Measurements from ENCODE around the gene COL26A1.

Gene COL26A1

DNA sequence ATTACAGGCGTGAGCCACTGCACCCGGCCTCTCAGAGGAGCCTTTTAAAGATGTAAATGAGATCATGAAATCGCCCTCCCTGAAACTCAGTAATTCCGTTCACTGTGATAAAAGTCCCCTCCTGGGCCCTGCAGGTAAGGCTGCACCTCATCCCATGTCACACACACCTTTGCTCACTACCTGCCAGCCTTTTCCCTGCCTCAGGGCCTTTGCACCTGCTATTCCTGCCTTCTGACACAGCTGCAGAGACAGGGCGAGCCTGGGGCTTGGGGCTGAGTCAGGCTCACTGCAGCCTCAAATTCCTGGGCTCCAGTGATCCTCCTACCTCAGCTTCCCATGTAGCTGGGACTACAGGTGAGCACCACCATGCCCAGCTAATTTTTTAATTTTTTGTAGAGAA is 147.6 kb downstream of the COL26A1 start:
- H3K27me3 Mint-ChIP-seq, result peaks cover 25% of the 10 kb centered on the region
- no peak overlapping the region for H3K4me3 Mint-ChIP-seq
- H3K9me3 Mint-ChIP-seq, result no peaks in the 10 kb centered on the region
- ATAC-seq (no peak), DNase-seq (no peak)
- peaks cover 10% of the 10 kb centered on the region for H3K4me1 Mint-ChIP-seq
- no peak overlapping the region for H3K27ac Mint-ChIP-seq

DNA sequence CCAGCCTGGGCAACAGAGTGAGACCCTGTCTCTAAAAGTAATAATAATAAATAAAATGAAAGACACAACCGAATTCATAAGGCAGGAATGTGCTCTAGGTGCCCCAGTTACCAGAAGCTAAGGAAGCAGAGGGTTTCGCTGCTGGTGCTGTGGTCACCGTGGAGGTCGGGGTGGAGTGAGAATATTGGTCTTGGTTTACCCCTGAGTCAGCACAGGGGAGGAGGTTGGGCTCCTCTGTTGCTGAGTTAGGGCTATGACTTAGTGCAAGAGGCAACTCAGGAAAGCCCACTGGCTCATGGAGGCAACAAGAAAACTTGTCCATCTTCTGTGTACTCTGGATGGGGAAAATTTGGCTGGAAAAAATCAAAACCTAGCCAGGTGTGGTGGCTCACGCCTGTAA is 149.3 kb downstream of the COL26A1 start:
- no peak for ATAC-seq
- H3K27ac Mint-ChIP-seq, result no peak overlapping the region
- no peaks in the 10 kb centered on the region for H3K9me3 Mint-ChIP-seq
- peaks cover 10% of the 10 kb centered on the region for H3K4me1 Mint-ChIP-seq
- no peak for DNase-seq
- H3K27me3 Mint-ChIP-seq, result peaks cover 21% of the 10 kb centered on the region
- no peak overlapping the region for H3K4me3 Mint-ChIP-seq

DNA sequence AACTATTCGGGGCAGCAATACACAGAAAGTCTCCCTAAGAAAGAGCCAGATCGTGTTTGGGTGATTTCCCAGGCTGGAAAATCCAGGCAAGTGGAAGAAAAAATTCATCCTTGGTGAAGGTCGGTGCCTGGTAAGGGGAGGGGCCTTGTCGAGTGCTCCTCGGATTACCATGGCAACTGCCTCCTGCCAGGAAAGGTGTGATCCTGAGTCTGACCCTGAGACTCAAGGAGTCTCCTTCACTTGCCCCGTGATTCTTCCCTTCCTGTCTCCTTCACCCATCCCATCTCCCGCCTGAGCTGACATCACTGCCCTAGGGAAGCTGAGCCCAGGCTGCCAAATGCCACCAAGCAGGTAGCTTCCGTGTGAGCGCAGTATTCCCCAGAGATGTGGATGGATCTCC is 154.2 kb downstream of the COL26A1 start:
- no peak for ATAC-seq
- no peak for DNase-seq
- H3K9me3 Mint-ChIP-seq, result peaks cover 0 to 10% of the 10 kb centered on the region in 2 donors
- no peaks in the 10 kb centered on the region for H3K4me1 Mint-ChIP-seq
- no peak overlapping the region for H3K4me3 Mint-ChIP-seq
- H3K27ac Mint-ChIP-seq, result no peak overlapping the region
- H3K27me3 Mint-ChIP-seq, result no peaks in the 10 kb centered on the region

DNA sequence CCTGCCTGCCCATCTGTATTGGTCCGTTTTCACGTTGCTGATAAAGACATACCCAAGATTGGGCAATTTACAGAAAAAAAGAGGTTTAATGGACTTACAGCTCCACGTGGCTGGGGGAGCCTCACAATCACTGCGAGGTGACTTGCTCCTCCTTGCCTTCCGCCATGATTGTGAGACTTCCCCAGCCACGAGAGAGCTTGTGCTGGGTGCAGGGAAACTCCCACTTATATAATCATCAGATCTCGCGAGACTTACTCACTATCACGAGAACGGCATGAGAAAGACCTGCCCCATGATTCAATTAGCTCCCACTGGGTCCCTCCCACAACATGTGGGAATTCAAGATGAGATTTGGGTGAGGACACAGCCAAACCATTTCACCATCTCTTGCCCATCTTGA is 154.6 kb downstream of the COL26A1 start:
- H3K4me3 Mint-ChIP-seq, result no peak overlapping the region
- peaks cover 0 to 10% of the 10 kb centered on the region in 2 donors for H3K9me3 Mint-ChIP-seq
- H3K27ac Mint-ChIP-seq, result no peak overlapping the region
- ATAC-seq (no peak), DNase-seq (no peak)
- no peaks in the 10 kb centered on the region for H3K27me3 Mint-ChIP-seq
- H3K4me1 Mint-ChIP-seq, result no peaks in the 10 kb centered on the region

DNA sequence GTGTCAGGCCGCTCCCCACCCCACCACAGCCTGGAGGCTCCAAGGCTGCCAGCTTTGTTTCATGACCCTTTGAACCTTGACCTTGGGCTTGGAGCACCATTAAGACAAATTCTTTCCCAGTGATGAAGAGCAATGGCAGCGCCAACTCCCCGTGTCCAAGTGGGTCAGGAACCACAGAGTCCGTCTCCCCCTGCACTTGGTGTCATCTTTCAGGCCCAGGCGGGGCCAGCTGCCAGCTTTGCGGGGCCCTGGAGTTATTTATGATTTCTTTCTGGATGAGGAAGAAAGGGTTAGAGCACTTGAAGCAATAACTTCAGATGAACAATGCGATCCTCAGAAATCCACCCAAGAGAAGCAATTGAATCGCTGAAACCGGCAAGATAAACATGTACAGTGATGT is 155.7 kb downstream of the COL26A1 start:
- Mint-ChIP-seq H3K27me3 (no peaks in the 10 kb centered on the region), H3K27ac (peak overlapping the region in 1 of 2 donors; percentile 83), H3K4me3 (no peak overlapping the region), H3K9me3 (peaks cover 0 to 10% of the 10 kb centered on the region in 2 donors), H3K4me1 (no peaks in the 10 kb centered on the region)
- no peak for DNase-seq
- no peak for ATAC-seq

DNA sequence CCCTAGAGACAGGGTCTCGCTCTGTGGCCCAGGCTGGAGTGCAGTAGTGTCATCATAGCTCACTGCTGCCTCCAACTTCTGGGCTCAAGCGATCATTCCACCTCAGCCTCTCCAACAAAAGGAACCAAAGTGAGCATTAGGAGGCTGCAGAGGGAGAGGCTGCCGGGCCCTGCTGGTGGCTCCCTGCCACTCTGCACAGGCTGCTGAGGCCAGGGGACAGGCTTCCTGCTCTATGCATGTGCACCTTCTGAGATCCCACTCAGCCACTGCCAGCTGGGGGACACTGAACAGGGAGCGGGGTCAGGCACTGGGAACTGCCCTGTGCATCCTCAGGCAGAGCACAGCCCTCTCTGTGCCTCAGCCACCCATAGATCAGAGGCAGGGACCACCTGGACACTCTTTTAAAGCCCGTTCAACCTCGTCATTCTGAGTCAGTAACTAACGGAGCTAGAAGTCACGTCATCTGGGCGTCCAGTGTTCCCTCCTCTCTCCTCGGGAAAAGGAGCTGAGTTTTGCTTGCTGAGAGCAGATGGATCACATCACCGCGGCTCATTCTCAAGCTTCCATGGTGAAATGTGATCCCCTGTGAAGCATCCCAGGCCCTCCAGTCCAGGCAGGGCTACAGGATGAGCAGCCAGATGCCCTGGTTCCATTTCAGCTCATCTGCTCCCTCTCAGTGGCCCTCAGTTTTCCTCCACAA is 156.8 kb downstream of the COL26A1 start:
- Mint-ChIP-seq H3K4me1 (no peaks in the 10 kb centered on the region), H3K4me3 (no peak overlapping the region), H3K27me3 (no peaks in the 10 kb centered on the region), H3K9me3 (peaks cover 0 to 10% of the 10 kb centered on the region in 2 donors), H3K27ac (no peak overlapping the region)
- DNase-seq (no peak), ATAC-seq (no peak)

DNA sequence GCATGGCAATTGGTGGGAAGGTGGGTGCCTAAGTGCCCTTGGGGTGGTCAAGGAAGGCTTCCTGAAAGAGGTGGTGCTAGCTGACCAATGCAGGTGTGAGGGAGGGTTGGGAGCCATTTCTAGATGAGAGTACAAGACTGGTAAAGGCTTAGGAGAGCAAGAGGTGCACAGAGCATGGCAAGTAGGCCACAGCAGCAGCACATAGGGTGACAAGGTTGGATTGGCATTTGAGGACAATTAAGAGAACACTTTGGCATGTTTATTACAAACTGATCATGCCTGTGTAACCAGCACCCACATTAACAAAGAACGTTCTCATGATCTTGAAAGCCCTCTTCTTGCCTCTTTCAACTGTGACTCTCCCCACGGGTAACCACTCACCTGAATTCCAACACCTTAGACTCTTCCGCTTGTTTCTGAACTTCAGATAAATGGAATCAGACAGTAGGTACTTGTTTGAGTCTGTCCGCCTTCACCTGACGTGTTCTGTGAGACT is 158.8 kb downstream of the COL26A1 start:
- H3K4me1 Mint-ChIP-seq, result no peaks in the 10 kb centered on the region
- H3K9me3 Mint-ChIP-seq, result peaks cover 0 to 10% of the 10 kb centered on the region in 2 donors
- DNase-seq (no peak), ATAC-seq (no peak)
- H3K4me3 Mint-ChIP-seq, result no peak overlapping the region
- peaks cover under 1% of the 10 kb centered on the region for H3K27me3 Mint-ChIP-seq
- no peak overlapping the region for H3K27ac Mint-ChIP-seq

DNA sequence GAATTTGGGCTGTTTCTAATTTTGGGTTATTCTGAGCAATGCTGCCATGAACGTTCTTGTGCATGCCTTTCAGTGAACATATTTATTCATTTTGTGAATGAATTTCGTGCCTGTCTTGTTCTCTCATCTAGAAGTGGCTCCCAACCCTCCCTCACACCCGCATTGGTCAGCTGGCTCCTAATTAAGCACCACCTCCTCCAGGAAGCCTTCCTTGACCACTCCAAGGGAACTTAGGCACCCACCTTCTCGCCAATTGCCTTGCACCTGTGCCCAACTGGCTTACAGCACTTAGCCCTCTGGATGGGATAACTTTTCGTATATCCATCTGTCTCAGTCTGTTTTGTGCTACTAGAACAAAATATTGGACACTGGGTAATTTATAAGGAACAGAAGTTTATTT is 159.3 kb downstream of the COL26A1 start:
- Mint-ChIP-seq H3K27ac (no peak overlapping the region), H3K27me3 (peaks cover 5% of the 10 kb centered on the region), H3K4me1 (no peaks in the 10 kb centered on the region), H3K9me3 (peaks cover 0 to 10% of the 10 kb centered on the region in 2 donors), H3K4me3 (no peak overlapping the region)
- no peak for ATAC-seq
- no peak for DNase-seq

DNA sequence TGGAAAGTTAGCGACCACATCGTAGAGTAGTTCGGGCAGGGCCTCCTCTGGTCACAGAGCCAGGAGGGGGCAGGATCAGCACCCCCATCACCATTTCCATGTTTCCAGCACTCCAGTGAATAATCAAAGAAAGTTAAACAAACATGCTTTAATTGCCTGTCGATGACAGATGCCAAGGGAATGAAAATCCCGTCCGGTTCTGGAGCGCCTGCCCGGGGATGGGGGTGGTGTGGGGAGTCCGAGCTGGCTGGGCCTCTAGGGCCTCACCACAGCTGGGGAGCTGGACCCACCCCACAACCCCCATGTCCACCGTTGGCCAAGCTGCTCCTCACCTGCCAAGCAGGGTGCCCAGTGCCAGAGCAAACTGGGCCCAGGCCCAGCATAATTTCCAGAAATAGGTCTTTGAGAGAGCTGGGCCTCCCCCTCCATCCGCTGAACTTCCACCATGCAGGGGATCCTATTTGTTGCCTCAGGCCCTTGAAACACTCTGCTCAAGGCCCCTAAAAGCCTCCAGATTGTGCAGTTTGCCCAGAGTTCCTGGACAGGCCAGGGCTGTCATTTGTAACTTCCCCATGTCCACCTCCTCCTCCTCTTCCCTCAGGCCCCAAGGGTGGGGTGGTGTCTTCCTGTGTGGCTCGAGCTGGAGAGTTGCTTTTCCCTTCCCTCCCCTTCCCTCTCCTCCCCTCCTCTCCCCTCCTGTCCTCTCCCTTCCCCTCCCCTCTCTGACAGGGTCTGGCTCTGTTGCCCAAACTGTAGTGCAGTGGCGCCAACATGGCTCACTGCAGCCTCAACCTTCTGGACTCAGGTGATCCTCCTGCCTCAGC is 165.4 kb downstream of the COL26A1 start:
- Mint-ChIP-seq H3K27me3 (peaks cover 14% of the 10 kb centered on the region), H3K4me3 (no peak overlapping the region), H3K9me3 (no peaks in the 10 kb centered on the region), H3K4me1 (no peaks in the 10 kb centered on the region), H3K27ac (no peak overlapping the region)
- DNase-seq (no peak), ATAC-seq (no peak)

DNA sequence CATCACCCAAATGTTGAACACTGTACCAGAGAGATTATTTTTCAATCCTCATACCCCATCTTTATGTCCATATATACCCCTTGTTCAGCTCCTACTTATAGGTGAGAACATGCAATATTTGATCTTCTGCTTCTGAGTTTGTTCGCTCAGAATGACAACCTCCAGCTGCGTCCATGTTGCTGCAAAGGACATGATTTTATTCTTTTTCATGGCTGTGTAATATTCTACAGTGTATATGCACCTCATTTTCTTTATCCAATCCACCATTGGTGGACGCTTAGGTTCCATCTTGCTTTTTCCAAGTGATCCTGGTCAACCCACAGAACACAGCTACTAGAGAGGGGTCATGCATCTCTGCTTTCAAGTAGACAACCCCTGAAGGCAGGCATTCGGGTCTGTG is 166.9 kb downstream of the COL26A1 start:
- Mint-ChIP-seq H3K4me1 (no peaks in the 10 kb centered on the region), H3K27me3 (peaks cover 18% of the 10 kb centered on the region), H3K9me3 (no peaks in the 10 kb centered on the region), H3K4me3 (no peak overlapping the region), H3K27ac (no peak overlapping the region)
- ATAC-seq (no peak), DNase-seq (no peak)

DNA sequence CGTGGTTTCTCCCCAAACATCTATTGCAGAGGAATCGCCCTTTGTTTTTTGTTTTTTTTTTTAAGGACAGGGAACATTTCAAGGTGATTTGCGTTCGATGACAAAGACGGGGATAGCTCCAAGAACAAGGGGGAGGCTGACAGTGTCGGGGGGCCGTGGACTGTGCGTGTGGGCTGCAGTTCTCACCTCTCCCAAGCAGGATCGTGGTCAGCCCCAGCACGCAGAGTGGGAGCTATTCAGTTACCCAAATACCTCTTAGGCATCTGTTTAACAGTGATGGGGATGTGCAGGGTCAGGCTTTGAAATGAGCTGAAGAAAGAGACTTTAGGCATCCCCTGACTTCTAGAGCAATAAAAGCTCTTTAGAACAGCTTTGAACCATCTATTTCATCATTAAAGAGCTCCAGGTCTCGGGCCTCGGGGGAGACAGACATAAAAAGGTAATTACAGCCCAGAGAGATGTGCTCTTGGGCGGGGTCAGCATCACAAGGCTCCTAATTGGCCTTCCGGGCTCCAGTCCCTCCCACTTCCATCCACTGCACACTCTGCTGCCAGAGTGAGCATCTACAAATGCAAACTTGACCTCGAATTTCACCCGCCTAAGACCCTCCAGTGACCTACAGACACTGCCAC is 169.2 kb downstream of the COL26A1 start:
- Mint-ChIP-seq H3K27ac (peak overlapping the region in 1 of 2 donors; percentile 12), H3K27me3 (peaks cover 14% of the 10 kb centered on the region), H3K4me3 (no peak overlapping the region), H3K4me1 (no peaks in the 10 kb centered on the region), H3K9me3 (no peaks in the 10 kb centered on the region)
- no peak for DNase-seq
- no peak for ATAC-seq

DNA sequence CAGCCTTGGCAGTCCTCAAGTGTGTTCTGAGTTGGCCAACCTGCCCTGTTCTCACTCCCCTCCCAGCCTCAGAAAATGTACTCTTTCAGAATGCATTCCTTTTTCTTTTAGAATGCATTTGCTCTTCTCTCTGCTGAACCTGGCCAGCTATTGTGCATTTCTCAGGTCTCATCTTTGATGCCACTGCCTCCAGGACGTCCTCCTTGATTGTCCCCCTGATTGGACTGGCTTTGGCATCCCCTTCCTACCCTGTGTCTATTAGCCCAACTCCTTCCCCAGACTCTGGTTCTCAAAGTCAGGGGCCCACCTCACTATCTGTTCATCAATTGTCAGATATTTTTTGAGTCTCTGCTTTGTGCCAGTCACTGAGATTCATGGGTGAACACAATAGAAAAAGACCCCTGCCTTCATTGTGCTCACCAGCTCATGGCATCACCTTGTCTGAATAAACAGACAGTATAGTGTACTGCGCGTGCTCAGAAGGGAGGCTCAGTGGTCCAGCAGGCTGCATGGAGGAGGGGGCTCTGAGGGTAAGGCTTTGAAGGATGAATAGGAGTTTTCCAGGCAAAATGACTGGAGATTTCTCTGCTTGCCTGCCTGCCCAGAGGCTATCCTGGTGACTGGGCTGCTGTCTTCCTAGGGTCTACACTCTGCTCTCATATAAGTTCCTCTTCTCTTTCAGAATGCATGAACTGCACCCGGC is 169.9 kb downstream of the COL26A1 start:
- ATAC-seq (no peak), DNase-seq (no peak)
- Mint-ChIP-seq H3K4me1 (no peaks in the 10 kb centered on the region), H3K4me3 (no peak overlapping the region), H3K27me3 (peaks cover 10% of the 10 kb centered on the region), H3K27ac (peak overlapping the region; percentile 12 to 21), H3K9me3 (no peaks in the 10 kb centered on the region)

DNA sequence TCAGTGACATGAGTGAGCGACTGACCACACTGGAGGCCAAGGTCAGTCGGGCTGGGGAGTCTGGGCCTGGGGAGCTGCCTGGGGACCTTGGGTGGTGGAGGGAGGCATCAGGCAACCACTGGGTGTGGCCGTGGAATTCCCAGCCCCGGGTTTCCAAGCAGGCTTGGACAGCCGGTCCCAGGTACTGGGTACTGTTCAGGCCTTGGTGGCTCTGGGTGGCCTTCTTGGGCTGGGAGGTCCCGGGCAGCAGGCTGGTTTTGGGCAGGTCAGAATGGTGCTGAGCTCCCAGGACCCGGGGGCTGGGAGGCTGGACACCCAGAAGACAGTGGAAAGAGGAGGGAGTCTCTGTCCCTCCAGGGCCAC is 170.4 kb downstream of the COL26A1 start:
- Mint-ChIP-seq H3K4me1 (no peaks in the 10 kb centered on the region), H3K27ac (no peak overlapping the region), H3K27me3 (peaks cover 10% of the 10 kb centered on the region), H3K9me3 (no peaks in the 10 kb centered on the region), H3K4me3 (no peak overlapping the region)
- ATAC-seq (no peak), DNase-seq (no peak)

DNA sequence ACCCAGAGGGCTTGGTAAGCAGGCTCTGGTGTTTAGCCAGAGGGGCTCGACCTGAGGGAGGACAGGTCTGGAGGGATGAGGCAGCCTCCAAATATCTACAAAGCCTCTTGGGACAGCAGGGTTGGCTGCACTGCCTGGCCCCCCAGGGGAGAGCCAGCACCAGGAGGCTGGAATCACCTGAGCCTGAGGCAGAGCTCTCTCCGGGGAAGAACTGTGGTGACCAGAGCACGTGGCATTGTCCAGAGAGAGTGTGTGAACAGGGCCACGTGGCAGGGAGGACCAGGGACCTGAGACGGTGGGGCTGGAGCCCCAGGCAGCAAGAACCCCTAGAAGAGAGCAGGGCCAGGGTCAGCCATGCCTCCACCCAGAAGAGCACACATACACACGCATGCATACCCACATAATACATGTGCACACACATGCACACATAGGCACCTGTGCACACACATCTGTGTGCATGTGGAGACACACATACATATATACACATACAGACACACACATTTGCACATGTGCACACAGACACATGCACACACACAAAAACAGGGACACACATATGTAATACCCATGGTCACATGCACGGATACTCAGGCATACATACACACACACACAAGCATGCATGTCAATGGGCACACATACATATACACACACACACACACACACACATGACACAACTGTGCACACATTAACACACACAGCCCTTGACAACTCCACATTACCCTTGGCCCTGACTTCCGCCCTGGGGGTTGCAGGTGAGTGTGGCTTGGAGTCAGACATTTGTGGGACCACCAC is 171.5 kb downstream of the COL26A1 start:
- no peaks in the 10 kb centered on the region for H3K4me1 Mint-ChIP-seq
- H3K4me3 Mint-ChIP-seq, result no peak overlapping the region
- H3K27me3 Mint-ChIP-seq, result peaks cover 10% of the 10 kb centered on the region
- H3K9me3 Mint-ChIP-seq, result no peaks in the 10 kb centered on the region
- DNase-seq (no peak), ATAC-seq (no peak)
- no peak overlapping the region for H3K27ac Mint-ChIP-seq

DNA sequence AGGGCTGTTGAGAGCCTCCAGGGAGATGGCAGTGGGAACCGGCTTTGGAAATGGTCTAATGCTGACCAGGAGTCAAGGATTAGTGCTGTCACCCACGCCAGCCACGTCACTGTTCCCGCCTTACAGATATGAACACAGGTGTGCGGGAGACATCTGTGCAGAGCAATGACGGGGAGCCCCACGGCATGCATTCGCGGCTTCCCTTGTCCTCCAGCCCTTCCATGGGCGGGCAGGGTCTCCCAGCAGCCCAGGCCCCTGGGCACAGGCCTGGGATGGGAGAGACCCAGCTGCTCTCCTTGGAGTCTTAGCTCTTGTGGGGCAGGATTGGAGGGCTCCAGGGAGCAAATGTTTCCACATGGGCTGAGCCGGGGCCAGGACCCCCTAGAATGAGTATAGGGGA is 172.2 kb downstream of the COL26A1 start:
- H3K27me3 Mint-ChIP-seq, result peaks cover 10% of the 10 kb centered on the region
- ATAC-seq, result no peak
- no peak overlapping the region for H3K4me3 Mint-ChIP-seq
- no peaks in the 10 kb centered on the region for H3K4me1 Mint-ChIP-seq
- H3K9me3 Mint-ChIP-seq, result no peaks in the 10 kb centered on the region
- H3K27ac Mint-ChIP-seq, result no peak overlapping the region
- no peak for DNase-seq

All from stimulated activated naive CD8-positive, alpha-beta T cell treated with anti-CD3 and anti-CD28 coated beads, Interleukin-15, amount 100 ng/mL, for 72 hours (primary cell).